Smooth muscle cell (in vitro differentiated cells): Measurements from ENCODE around the gene MAP3K6. TPM values are rescaled to one million over a fixed set of nuclear protein-coding genes. Genes with fewer than 3 reads are reported as not detected.

ENCODE experiments used
- DNase-seq: peaks from one replicate; lab custom pipeline; 2025; ENCODE audit not compliant: unreplicated experiment; lab: John Stamatoyannopoulos, UW
- H2AFZ ChIP-seq: fragments of 200-600 bp; sonication (generic); 2 replicates; pipeline ENCODE4 v1.6.0; 2016; ENCODE audit warnings: antibody characterized with exemption, low read depth, mild to moderate bottlenecking
- H3F3A ChIP-seq: fragments of 200-600 bp; sonication (generic); 2 replicates; pipeline ENCODE4 v1.6.0; 2017; ENCODE audit warnings: antibody characterized with exemption, low read depth
- H3K27ac ChIP-seq: fragments of 200-600 bp; sonication (generic); 2 replicates; pipeline ENCODE4 v1.5.1; 2016; ENCODE audit warnings: low read depth, mild to moderate bottlenecking
- H3K27me3 ChIP-seq: fragments of 200-600 bp; sonication (generic); 2 replicates; pipeline ENCODE4 v1.6.1; 2016; ENCODE audit warnings: low read depth, mild to moderate bottlenecking
- H3K36me3 ChIP-seq: fragments of 200-600 bp; sonication (generic); 2 replicates; pipeline ENCODE4 v1.5.1; 2016; ENCODE audit warnings: low read depth
- H3K4me1 ChIP-seq: fragments of 200-600 bp; sonication (generic); 2 replicates; pipeline ENCODE4 v1.5.1; 2016; ENCODE audit warnings: low read depth
- H3K4me2 ChIP-seq: fragments of 200-600 bp; sonication (generic); 2 replicates; pipeline ENCODE4 v1.6.0; 2016; ENCODE audit warnings: mild to moderate bottlenecking
- H3K4me3 ChIP-seq: fragments of 200-600 bp; sonication (generic); 2 replicates; pipeline ENCODE4 v1.5.1; 2016; ENCODE audit warnings: mild to moderate bottlenecking
- H3K79me2 ChIP-seq: fragments of 200-600 bp; sonication (generic); 2 replicates; pipeline ENCODE4 v1.6.0; 2016; ENCODE audit warnings: low read depth, mild to moderate bottlenecking
- H3K9ac ChIP-seq: fragments of 200-600 bp; sonication (generic); 2 replicates; pipeline ENCODE4 v1.6.0; 2016; ENCODE audit warnings: low read depth
- H3K9me3 ChIP-seq: fragments of 200-600 bp; sonication (generic); replicated peaks from 2 replicates; pipeline ENCODE4 v1.5.1; 2016; ENCODE audit warnings: low read depth
- H4K20me1 ChIP-seq: fragments of 200-600 bp; sonication (generic); 2 replicates; pipeline ENCODE4 v1.6.0; 2016; ENCODE audit warnings: low read depth
- CTCF ChIP-seq: fragments of 200-600 bp; sonication (generic); IDR thresholded peaks from 2 replicates; pipeline ENCODE4 v1.5.1; 2017; ENCODE audit warnings: borderline replicate concordance, mild to moderate bottlenecking, antibody characterized with exemption; ENCODE audit not compliant: insufficient read depth, poor library complexity, severe bottlenecking
- WGBS: methylation state at CpG from one replicate; pipeline ENCODE4 v1.1.7; 2016; ENCODE audit warnings: low lambda C conversion rate; 5-methylcytosine and 5-hydroxymethylcytosine counted together
- polyA plus RNA-seq: library from polyadenylated mRNA; unstranded; fragments of >200 nt; fragmentation: Nextera tagmentation; extraction: Ambion mirVana; gene quantifications from 2 replicates; pipeline ENCODE4 v1.2.1, GENCODE V29; 2016
- total RNA-seq: library from RNA; depleted of rRNA; stranded (reverse); fragments of >200 nt; gene quantifications from 2 replicates; pipeline ENCODE4 v1.2.3, GENCODE V29; 2014

The MAP3K6 gene
- total and polyA plus RNA-seq, 2 experiments from 2014 or later, result 14.1 to 29.0 TPM

GRCh38 chr1:27394282-27394658, 27.5 kb upstream of the MAP3K6 start:
- Histone ChIP-seq H3K27ac (no peak overlapping the region), H3K9ac (no peak overlapping the region), H3K4me1 (peaks cover 4% of the 10 kb centered on the region), H3K79me2 (no peaks in the 10 kb centered on the region), H4K20me1 (no peaks in the 10 kb centered on the region), H3K36me3 (no peaks in the 10 kb centered on the region), H3K27me3 (no peaks in the 10 kb centered on the region), H3F3A (peaks cover 5% of the 10 kb centered on the region), H3K4me2 (no peak overlapping the region), H3K9me3 (no peaks in the 10 kb centered on the region), H3K4me3 (no peak overlapping the region), H2AFZ (no peak overlapping the region)
- TF ChIP-seq CTCF, result no peak
- 97% methylated on average over 9 of the region's 9 CpGs for WGBS
- no peak for DNase-seq

GRCh38 chr1:27393641-27394281, 27.0 kb upstream of the MAP3K6 start:
- DNase-seq, result no peak
- Histone ChIP-seq H3K36me3 (no peaks in the 10 kb centered on the region), H3K4me1 (peaks cover 4% of the 10 kb centered on the region), H2AFZ (no peak overlapping the region), H3K9ac (no peak overlapping the region), H4K20me1 (no peaks in the 10 kb centered on the region), H3K79me2 (no peaks in the 10 kb centered on the region), H3K9me3 (no peaks in the 10 kb centered on the region), H3K27me3 (no peaks in the 10 kb centered on the region), H3K27ac (no peak overlapping the region), H3F3A (peaks cover 5% of the 10 kb centered on the region), H3K4me2 (no peak overlapping the region), H3K4me3 (no peak overlapping the region)
- TF ChIP-seq CTCF, result no peak
- 97% methylated on average over 18 of the region's 18 CpGs for WGBS

GRCh38 chr1:27392778-27393635, 26.2 kb upstream of the MAP3K6 start:
- 20% methylated on average over 30 of the region's 30 CpGs for WGBS
- H3K9me3 ChIP-seq, result no peaks in the 10 kb centered on the region
- no peaks in the 10 kb centered on the region for H4K20me1 ChIP-seq
- peak overlapping the region; percentile 97 for H3K4me2 ChIP-seq
- H3K79me2 ChIP-seq, result no peaks in the 10 kb centered on the region
- DNase-seq, result no peak
- H2AFZ ChIP-seq, result peak overlapping the region; percentile 47
- peaks cover 5% of the 10 kb centered on the region for H3F3A ChIP-seq
- no peak overlapping the region for H3K27ac ChIP-seq
- no peaks in the 10 kb centered on the region for H3K36me3 ChIP-seq
- TF ChIP-seq CTCF, result peak; percentile 33
- peak overlapping the region; percentile 76 for H3K4me3 ChIP-seq
- H3K9ac ChIP-seq, result peak overlapping the region; percentile 94
- H3K27me3 ChIP-seq, result no peaks in the 10 kb centered on the region
- peaks cover 4% of the 10 kb centered on the region for H3K4me1 ChIP-seq
